ENCODE data around the gene ARHGAP18. TPM values are rescaled to one million over a fixed set of nuclear protein-coding genes. Genes with fewer than 3 reads are reported as not detected.

The ARHGAP18 gene
- polyA plus RNA-seq, 1 of the 3 experiments (the other 2 are of a cell fraction), result 25.0 TPM

- TF ChIP-seq CTCF (IDR thresholded peaks at IDR 0.05) (no peak), SMC3 (IDR thresholded peaks at IDR 0.05; ENCODE audit: low read depth, low read length) (no peak), TCF12 (IDR thresholded peaks at IDR 0.05) (peak; percentile 81), REST (IDR thresholded peaks at IDR 0.05; ENCODE audit: low read depth, low read length) (0 out of 2 replicates have a peak, but pooled peaks have one; percentile 46), IRF3 (IDR thresholded peaks at IDR 0.05; ENCODE audit: low read depth, low read length) (no peak), NRF1 (IDR thresholded peaks at IDR 0.05; ENCODE audit: low read depth, low read length) (no peak), EZH2phosphoT487 (IDR thresholded peaks at IDR 0.05; ENCODE audit: borderline replicate concordance, low read depth) (no peak)
- TF ChIP-seq, protein P1, sequence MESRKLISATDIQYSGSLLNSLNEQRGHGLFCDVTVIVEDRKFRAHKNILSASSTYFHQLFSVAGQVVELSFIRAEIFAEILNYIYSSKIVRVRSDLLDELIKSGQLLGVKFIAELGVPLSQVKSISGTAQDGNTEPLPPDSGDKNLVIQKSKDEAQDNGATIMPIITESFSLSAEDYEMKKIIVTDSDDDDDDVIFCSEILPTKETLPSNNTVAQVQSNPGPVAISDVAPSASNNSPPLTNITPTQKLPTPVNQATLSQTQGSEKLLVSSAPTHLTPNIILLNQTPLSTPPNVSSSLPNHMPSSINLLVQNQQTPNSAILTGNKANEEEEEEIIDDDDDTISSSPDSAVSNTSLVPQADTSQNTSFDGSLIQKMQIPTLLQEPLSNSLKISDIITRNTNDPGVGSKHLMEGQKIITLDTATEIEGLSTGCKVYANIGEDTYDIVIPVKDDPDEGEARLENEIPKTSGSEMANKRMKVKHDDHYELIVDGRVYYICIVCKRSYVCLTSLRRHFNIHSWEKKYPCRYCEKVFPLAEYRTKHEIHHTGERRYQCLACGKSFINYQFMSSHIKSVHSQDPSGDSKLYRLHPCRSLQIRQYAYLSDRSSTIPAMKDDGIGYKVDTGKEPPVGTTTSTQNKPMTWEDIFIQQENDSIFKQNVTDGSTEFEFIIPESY (IDR thresholded peaks at IDR 0.05; ENCODE audit: borderline replicate concordance, low read depth), result no peak
Observed at GRCh38 chr6:129667621-129668020, 42.4 kb downstream of the ARHGAP18 start (continued).

GRCh38 chr6:129667034-129667433 is 42.9 kb downstream of the ARHGAP18 start:
- no peaks in the 10 kb centered on the region for H3K9me3 ChIP-seq
- ChIA-PET CTCF (no interaction called here), POLR2A (no interaction called here)
- TF ChIP-seq FOSL2 (IDR thresholded peaks at IDR 0.05; ENCODE audit: borderline replicate concordance, low read depth), result no peak
- TF ChIP-seq, protein P2, sequence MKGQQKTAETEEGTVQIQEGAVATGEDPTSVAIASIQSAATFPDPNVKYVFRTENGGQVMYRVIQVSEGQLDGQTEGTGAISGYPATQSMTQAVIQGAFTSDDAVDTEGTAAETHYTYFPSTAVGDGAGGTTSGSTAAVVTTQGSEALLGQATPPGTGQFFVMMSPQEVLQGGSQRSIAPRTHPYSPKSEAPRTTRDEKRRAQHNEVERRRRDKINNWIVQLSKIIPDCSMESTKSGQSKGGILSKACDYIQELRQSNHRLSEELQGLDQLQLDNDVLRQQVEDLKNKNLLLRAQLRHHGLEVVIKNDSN (IDR thresholded peaks at IDR 0.05; ENCODE audit: borderline replicate concordance, low read depth), result no peak
- peak; percentile 52 for TF ChIP-seq CTCF (IDR thresholded peaks at IDR 0.05)
- no peak for TF ChIP-seq RCOR1 (IDR thresholded peaks at IDR 0.05; ENCODE audit: low read length)
- no peak for TF ChIP-seq NRF1 (IDR thresholded peaks at IDR 0.05; ENCODE audit: low read depth, low read length)
- H3K4me2 ChIP-seq, result peak overlapping the region; percentile 44
- no peaks in the 10 kb centered on the region for H3K27me3 ChIP-seq (ENCODE audit: insufficient read depth)
- H3K4me1 ChIP-seq (ENCODE audit: control insufficient read depth in 1 of 2, insufficient read depth in 2 of 2, low read depth in 1 of 2, low read length in 1 of 2), result peaks cover 2 to 58% of the 10 kb centered on the region in 2 experiments; a peak in 3 of 4 replicates
- DNase-seq, result no peak
- peak overlapping the region; percentile 35 to 99; a peak in 3 of 4 replicates for H3K27ac ChIP-seq (ENCODE audit: low read depth in 2 of 2, low read length in 1 of 2)
- no peak overlapping the region for H2AFZ ChIP-seq (ENCODE audit: low read depth)
- peaks cover 0 to 23% of the 10 kb centered on the region in 2 experiments for H3K36me3 ChIP-seq (replicated peaks in 1 of 2; ENCODE audit: control insufficient read depth in 1 of 2, insufficient read depth in 2 of 2, low read length in 1 of 2)
- H3K79me2 ChIP-seq (ENCODE audit: insufficient read depth), result peaks cover 96% of the 10 kb centered on the region
- no peaks in the 10 kb centered on the region for H3K9me2 ChIP-seq
- no peaks in the 10 kb centered on the region for H4K20me1 ChIP-seq (ENCODE audit: insufficient read depth)
- H3K9ac ChIP-seq, result peak overlapping the region; percentile 35; the same call in 1 of the 2 replicates
- no peak overlapping the region for H3K4me3 ChIP-seq (ENCODE audit: low read depth in 2 of 2, low read length in 1 of 2)
- H3F3A ChIP-seq (replicated peaks; ENCODE audit: insufficient read depth), result peaks cover 42% of the 10 kb centered on the region

Measured in SK-N-SH (cell line).